A673 (cell line): Measurements from ENCODE around the gene NUB1.

Source experiments
- CTCF ChIP-seq: fragments of 300-800, 200-600 bp; sonication (generic); conservative IDR thresholded peaks from 2 replicates; pipeline ENCODE4 v1.5.1; 2017; ENCODE audit warnings: low read depth, mild to moderate bottlenecking, antibody characterized with exemption, low read length, moderate library complexity, mixed read lengths
- EZH2 ChIP-seq: fragments of 200-600 bp; sonication (generic); IDR thresholded peaks from 2 replicates; pipeline ENCODE4 v1.6.1; 2017; ENCODE audit warnings: borderline replicate concordance, low read depth, mild to moderate bottlenecking, mixed read lengths, antibody characterized with exemption, low read length; ENCODE audit not compliant: poor library complexity, severe bottlenecking

- TF ChIP-seq CTCF = no peak
- TF ChIP-seq EZH2 = no peak
Observed at GRCh38 chr7:151317936-151318335, 23.7 kb upstream of the NUB1 start.
